DMS153 (cell line): ENCODE results near the gene FBXL17.

Experiments
- DNase-seq: peaks from one replicate; lab custom pipeline; 2025; lab: John Stamatoyannopoulos, UW

The FBXL17 gene

GRCh38 chr5:107954254-107954653 is 427.6 kb downstream of the FBXL17 start:
- DNase-seq, result no peak

DNA sequence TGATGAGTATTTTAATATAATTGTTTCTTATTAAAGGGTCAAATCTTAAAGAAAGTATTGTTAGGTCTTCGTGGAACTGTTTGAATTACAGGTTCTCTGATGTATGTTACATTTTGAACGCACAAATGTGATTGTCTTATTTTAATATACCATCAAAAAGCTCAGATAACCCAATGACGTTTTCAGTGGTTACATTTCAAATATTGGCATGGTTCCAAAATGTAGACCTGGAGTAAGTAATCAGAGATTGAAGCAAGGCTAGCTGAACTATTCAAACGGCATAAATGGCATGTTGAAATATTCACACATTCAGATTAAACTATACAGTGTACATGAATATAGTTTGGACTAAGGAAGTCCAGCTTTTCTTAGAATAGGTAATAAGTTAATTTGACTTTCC is 429.4 kb downstream of the FBXL17 start:
- no peak for DNase-seq

- DNase-seq, result no peak
Measured at GRCh38 chr5:107951309-107951708, 430.6 kb downstream of the FBXL17 start.

DNA sequence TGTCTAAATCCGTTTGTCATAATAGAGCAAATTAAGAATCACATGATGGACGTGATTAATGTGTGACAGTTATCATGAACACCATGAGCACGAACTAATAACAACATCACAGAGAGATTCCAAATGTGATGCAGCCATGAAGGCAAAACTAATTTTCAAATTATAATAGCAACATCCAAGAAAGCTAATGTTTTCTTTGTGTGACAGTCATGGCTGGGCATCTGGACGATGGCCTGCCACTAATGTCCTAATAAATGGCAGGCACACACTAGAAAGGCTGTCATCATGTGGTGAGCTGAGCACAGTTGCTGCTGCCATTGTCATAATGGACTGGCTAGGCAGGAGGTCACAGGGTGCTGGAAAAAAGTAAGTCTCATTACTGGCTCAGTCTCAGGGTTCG is 431.1 kb downstream of the FBXL17 start:
- no peak for DNase-seq

- DNase-seq, result no peak
Measured at GRCh38 chr5:107949688-107950341, 432.1 kb downstream of the FBXL17 start.

- peak; percentile 37 for DNase-seq
Measured at GRCh38 chr5:107948377-107948776, 433.5 kb downstream of the FBXL17 start.

DNA sequence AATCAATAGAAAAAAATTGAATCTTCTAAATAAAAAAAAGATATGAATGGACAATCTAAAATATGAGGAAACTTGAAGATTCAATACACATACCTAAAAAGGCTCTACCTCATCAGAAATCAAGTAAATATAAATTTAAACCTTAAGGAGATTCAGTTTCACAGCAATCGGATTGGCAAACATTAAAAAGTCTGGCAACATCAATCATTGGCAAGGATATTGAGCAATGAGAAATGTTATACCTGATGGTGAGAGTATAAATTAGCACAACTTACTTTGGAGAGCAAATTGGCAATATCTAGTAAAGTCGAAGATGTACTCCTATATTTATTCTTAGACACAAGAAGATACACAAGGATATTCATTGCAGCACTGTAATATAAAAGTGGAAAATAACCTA is 436.8 kb downstream of the FBXL17 start:
- DNase-seq, result no peak

GRCh38 chr5:107943923-107944322 is 438.0 kb downstream of the FBXL17 start:
- no peak for DNase-seq

- no peak for DNase-seq
Measured at GRCh38 chr5:107941036-107941435, 440.9 kb downstream of the FBXL17 start.

DNA sequence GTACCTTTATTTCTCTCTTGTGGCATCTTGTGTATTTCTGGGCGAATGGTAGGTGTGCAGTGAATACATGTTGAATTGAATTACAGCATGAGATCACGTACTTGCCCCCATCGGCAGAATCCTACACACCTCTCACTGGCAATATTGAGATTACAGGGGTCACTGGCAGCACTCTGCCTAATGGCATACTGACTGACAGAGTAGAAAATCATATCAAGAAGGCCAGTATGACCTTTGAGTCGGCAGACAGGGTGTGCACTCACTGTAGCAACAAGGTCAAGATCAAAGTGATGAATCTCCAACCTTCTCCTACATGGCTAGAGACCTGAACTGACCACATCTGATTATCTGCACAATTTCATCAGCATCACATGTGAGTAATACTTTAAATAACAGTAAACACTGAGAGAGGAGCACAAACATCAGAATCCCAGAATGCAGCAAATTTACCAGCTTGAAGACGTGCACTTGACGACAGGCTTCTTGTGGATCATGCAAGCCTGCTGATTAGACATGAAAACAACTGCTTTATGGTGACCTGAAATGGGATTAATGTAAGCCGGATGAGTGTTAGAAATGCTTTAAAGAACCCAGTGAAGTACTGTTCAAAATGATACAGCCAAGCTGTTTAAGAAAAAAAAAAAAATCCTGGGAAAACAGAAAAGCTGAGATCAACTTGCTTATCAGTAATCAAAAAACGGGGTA is 444.1 kb downstream of the FBXL17 start:
- DNase-seq, result no peak

DNA sequence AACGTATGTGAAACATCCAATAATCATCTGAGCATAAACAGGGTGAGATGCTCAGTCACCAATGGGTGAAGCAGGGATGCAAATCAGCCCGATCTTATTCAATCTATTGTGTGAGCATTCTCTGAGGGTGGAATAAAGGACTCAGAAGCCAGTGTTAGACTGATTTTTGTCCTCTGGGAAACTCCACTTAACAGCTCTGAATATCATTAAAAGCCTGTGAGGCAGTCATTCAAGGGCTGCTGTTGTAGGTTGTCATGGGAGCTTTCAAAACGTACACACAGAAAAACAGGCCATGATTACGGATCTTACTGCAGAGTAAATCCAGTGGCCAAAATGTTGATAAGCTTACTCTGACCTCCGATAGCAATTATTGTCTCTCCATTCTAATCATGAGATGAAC is 444.7 kb downstream of the FBXL17 start:
- peak; percentile 32 for DNase-seq

- no peak for DNase-seq
Measured at GRCh38 chr5:107936515-107936914, 445.4 kb downstream of the FBXL17 start.

GRCh38 chr5:107935645-107936044 is 446.3 kb downstream of the FBXL17 start:
- DNase-seq, result no peak

DNA sequence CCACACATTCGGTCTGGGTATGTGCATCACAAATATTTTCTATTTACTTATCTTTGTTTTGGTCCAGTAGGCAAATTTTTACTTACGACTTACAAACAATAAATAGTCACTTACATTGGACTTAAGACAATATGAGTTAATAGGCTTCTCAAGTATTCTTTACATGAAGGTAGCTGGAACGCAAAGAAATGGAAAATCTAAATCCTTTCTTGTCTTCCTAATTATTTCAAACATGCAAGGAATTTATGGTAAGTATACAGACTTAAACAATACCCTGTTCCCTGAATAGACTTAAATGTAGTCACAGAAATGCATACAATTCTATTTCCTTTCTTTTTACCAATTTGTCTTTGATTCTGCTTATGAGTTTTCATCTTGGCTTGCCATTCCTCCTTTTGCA is 448.6 kb downstream of the FBXL17 start:
- DNase-seq, result no peak

GRCh38 chr5:107930891-107931290 is 451.0 kb downstream of the FBXL17 start:
- no peak for DNase-seq

GRCh38 chr5:107930092-107930491 is 451.8 kb downstream of the FBXL17 start:
- DNase-seq, result no peak

DNA sequence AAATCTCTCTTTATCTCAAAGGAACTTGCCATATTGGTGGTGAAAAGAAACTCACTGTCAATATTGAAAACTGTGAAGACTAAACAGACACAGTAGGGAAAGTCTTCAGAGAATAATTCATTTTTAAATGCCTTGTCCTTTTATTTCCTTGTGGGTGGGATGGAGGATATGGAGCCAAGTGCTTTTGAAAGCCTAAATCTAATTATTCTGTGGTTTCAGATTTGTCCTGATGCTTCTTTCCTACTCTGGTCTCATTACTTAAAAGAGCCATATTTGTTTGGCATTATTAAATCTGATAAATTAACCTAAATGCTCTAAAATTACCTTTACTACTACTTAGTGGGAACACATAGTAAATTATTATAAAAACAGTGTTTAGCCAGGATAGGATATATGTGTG is 452.8 kb downstream of the FBXL17 start:
- no peak for DNase-seq

DNA sequence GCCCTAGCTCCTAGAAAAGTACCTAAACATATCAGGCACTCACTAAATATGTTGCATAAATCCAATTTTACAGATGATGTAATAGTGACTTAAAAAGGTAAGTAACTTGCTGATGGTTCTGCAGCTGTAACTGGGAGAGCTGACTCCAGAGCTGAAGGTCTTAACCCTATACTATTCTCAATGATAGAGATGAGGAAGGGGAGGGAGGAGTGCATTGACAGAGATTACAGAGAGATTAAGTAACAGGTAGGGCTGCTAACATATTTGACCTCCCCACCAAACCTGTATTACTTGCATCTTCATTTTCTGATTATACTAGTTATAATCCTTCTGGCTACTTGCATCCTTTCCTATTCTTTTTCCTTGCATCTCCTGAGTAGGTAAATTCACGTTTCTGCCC is 455.8 kb downstream of the FBXL17 start:
- no peak for DNase-seq

DNA sequence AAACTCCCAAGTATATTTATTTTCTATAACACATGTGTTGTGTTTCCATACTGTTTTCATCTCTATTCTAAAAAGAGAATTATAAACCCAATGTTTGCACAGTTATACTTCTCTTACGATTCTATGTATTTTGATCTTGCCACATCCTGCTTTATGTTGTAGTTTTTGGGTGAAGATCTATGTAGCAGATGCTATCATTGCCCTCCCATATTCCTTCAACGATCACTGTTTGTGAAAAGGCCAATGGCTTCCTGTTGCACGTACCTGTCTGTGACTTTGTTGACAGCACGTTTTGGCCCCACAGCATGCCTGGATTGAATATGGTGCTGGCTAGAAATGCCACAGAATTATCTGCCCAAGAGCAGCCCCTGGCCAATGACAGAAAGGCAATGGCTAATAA is 456.7 kb downstream of the FBXL17 start:
- no peak for DNase-seq

GRCh38 chr5:107919969-107920368 is 461.9 kb downstream of the FBXL17 start:
- DNase-seq, result no peak

DNA sequence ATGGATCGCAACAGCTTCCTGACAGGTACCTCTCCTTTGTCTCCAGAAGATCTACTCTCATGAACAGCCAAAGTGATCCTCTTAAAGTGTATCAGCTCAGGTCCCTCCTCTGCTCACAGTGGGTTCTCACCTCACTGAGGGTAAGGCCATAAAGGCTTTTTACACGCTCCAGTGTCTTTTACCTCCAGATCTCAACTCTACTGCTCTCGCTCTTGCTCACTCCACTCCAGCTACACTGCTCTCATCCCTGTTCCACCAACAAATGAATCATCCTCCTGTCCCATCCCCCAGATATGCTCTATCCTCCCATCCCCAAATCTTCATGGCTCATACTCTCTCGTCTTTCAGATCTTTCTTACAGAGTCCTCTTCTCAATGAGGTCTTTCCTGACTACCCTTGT is 462.5 kb downstream of the FBXL17 start:
- DNase-seq, result no peak

GRCh38 chr5:107917983-107918382 is 463.9 kb downstream of the FBXL17 start:
- no peak for DNase-seq

DNA sequence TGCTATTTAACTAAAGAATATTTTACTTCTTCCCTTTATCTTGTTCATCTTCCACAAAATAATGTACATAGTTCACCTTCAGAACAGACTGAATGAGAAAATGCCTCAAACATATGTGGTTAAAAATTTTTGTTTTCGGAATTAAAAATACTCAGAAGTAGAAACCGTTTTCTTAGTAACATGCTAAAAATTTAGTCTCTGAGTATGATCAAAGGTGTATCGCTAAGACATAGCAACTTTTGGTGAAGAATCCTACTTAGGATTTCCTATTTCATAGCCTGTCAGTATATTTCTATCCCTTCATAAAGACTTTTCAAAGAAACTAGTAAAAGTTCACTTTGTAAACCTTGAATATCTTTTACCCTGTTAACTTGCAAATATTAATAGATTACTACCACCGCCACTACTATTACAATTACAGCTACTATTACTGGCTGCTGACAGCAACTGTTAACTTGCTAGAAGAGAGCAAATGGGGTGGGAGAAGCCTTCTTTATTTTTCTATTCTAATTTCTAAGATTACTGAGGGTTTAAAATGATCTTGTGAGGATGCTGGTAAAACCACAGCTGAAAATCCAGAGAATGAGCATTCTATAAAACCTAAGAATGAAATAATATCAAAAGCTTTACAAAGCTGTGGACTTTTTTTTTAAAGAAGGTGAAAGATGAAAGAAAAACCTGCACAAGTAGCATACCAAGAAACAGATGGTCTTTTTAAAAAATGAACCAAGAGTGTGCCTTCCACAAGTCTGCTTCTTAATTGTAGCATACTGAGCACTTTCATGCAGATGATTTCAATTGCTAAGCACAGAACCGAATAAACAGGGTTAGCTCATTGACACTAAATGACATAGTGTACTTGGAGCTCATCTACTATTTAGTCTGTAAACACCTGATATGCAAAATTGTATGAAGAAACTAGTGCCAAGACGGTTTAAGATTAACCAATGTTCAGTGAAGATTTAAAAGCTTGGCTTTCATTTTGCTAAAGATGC is 464.9 kb downstream of the FBXL17 start:
- DNase-seq, result no peak
